Astrocyte of the spinal cord (primary cell): ENCODE data around the gene UNKL.

ENCODE experiments used
- DNase-seq: peaks from one replicate; pipeline ENCODE4 v3.0.0; 2011; ENCODE audit warnings: low read depth, low spot score
- H3K4me3 ChIP-seq: 2 replicates; pipeline ENCODE4 v1.5.1; 2011; ENCODE audit warnings: low read depth, mild to moderate bottlenecking, low read length, moderate library complexity
- in situ Hi-C: cut with HindIII; loops from 2 replicates; pipeline ENCODE4 v1.10.0; 2017; ENCODE audit warnings: low sequenced_read_pairs
- TF ChIP-seq, protein P1 (sequence below): IDR thresholded peaks from 2 replicates; pipeline ENCODE4 v1.5.1; 2012; ENCODE audit warnings: low read depth, mild to moderate bottlenecking, low read length, inconsistent platforms

The UNKL gene

DNA sequence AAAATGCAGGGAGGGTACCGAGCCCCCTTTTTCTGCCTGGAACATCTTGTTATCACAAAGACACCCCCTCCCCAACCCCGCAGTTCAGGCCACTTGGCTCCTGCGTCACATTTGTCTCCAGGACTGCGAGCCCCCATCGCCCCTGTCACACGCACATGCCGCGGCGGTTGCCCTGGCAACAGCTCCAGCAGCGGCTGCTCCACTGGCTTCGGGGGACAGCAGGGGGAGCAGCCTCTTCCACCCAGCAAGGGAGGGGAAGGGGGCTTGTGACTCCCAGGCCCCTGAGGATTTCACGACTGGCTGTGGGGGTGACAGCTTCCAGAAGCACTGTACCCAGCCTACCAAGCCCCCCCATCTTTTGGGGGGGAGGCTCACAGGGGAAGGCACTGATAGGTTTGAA lies 78.5 kb downstream of the UNKL start:
- in situ Hi-C loops = no loop called here
- no peak for DNase-seq
- TF ChIP-seq, protein P1, sequence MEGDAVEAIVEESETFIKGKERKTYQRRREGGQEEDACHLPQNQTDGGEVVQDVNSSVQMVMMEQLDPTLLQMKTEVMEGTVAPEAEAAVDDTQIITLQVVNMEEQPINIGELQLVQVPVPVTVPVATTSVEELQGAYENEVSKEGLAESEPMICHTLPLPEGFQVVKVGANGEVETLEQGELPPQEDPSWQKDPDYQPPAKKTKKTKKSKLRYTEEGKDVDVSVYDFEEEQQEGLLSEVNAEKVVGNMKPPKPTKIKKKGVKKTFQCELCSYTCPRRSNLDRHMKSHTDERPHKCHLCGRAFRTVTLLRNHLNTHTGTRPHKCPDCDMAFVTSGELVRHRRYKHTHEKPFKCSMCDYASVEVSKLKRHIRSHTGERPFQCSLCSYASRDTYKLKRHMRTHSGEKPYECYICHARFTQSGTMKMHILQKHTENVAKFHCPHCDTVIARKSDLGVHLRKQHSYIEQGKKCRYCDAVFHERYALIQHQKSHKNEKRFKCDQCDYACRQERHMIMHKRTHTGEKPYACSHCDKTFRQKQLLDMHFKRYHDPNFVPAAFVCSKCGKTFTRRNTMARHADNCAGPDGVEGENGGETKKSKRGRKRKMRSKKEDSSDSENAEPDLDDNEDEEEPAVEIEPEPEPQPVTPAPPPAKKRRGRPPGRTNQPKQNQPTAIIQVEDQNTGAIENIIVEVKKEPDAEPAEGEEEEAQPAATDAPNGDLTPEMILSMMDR = peak; percentile 11
- H3K4me3 ChIP-seq = no peak overlapping the region

DNA sequence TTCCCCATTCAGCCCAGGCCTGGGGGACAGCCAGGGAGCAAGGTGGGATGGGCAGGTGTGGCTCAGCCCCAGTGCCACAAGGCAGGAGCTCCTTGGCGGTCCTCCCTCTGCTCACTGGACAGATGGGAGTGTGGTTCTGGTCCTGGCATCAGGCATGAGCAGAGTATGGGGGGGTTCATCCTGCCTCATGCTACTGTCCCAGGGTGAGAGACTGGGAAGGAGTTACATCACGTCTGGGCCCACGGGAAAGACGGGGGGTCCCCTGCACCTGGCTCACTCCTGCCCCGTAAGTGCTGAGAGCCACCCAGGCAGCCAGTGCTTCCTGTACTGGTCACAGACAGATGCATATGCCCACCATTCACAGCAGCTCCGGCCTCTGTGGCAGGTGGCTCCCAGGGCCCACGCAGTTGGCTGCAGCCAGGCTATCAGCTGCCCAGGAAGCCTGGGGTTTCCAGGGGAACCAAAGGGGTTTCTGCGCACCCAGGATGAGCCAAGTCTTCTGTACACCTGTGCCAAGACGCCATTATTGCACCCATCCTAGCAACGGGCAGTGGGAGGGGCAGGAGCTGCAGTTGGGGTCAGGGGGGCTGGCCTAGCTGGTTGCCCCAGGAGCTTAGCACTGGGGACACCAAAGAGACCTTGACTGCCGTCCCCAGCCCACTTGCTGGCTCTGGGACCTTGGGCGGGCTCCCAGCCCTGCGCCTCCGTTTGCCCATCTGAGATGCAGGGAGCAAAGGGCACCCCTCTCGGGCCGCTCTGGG lies 79.1 kb downstream of the UNKL start:
- TF ChIP-seq, protein P1 = no peak
- DNase-seq = no peak
- in situ Hi-C loops = no loop called here
- H3K4me3 ChIP-seq = no peak overlapping the region

DNA sequence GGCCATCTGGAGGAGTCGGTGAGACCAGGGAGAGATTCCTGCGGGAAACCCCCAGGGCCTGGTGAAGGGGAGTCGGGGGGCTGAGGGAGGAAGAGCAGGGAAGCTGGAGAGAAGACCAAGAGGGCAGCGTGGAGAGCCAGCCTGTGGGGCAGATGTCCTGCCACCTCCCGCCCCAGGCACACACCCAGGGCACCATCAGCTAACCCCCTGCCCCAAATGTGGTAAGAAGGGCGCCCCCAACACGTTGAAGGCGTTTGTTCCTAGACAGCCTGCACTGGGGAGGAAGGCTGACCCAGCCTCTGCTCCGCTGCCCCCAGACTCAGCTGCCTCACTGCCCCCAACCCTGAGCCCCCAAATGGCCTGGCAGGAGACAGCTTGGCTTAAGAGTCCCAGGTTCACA lies 79.8 kb downstream of the UNKL start:
- DNase-seq = no peak
- in situ Hi-C loops = no loop called here
- no peak overlapping the region for H3K4me3 ChIP-seq

DNA sequence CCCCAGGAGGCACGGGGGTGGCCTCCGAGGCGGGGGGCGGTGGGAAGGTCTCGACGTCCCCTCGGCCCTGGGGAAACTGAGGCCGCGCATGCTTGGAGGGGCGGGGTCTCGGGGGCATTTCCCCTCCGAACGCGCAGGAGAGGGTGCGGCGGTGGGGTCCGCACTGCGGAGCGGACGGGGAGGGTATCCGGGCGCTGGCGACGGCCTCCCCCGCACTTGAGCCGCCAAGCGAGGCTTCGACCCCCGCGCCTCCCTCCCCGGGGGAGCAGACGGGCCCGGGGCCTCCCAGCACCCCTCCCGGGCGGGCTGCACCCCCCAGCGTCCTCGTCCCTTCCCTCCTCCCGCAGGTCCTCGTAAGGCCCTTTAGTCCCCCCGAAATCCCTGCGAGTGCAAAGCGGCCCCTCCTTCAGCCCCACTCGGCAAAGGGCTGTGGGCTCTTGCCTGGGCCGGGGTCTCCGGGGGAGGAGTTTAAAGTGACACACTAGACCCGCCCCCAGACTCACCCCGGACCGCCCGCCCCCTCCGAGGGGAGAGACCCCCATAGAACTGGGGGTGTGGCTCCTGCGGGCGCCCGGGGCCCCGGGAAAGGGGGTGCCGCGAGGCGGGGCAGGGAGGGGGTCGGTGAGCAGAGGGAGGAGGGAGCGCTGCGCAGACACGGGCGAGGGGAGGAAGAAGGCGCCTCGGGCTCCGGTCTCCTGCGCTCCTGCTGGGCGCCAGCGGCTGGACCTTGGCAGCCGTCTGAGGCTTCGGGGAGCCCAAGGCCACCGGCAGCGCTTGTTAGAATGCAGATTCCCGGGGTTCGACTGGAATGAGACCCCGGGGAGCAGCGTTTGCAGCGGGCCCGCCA lies 80.4 kb downstream of the UNKL start:
- H3K4me3 ChIP-seq = no peak overlapping the region
- in situ Hi-C loops = no loop called here
- TF ChIP-seq, protein P1 = no peak
- no peak for DNase-seq

More for the DNA sequence above, 79.8 kb downstream of the UNKL start:
- TF ChIP-seq, protein P1 = no peak

DNA sequence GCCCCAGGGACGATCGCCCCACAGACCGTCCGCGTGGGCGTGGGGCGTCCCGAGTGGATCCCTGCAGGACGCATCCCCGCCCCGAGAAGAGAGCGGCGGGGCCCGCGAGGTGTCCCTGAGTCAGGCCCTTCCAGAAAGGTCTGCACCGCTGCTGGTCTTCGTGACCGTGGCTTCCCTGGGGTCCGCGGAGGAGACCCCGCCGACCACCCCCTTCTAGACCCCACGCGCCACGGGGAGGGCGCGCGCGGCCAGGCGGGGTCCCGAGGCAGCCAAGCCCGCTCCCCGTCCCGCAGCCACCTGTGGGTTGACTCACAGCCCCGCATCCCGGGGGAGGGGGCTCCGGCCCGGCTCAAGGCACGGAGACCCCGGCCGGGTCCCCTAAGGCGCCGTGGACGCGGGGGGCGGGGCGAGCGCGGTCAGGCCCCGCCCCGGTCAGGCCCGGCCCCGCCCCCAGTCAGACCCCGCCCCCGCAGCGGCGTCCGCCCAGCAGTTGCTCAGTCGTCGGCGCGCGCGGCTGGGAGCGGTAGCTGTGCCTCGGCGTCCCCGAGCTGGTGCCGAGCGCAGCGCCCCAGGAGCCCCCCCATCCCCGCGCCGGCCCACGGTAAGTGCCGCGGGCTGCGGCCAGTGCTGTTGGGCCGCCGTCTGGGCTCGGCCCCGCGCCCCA lies 81.2 kb downstream of the UNKL start, which contains the start of gene BAIAP3:
TSS of gene BAIAP3 (plus strand) at position 497 of the 664 bp plus-strand sequence. CDS start 4,905 bp downstream, outside the sequence.
- TF ChIP-seq, protein P1 = no peak
- H3K4me3 ChIP-seq = no peak within 1 kb of the TSS
- DNase-seq = no peak
- in situ Hi-C loops = no loop called here

DNA sequence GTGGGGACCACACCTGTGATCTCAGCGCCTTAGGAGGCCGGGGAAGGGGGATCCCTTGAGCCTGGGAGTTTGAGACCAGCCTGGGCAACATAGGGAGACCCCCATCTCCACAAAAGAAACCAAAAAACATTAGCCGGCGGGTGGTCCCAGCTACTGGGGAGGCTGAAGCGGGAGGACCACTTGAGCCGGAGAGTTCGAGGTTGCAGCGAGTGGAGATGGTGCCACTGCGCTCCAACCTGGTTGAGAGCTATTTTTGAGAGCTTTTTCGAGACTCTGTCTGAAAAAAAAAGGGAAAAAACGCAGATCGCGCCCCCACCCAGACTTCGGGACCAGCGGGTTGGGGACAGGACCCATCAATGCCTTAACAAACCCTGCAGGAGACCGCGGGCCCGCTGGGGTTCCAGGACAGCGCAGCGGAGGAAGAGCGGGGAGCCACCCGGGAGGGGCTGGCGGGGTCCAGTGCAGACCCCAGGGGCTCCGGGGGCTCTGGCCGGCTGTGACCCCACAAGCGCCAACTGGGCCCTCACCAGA lies 81.8 kb downstream of the UNKL start:
- no peak overlapping the region for H3K4me3 ChIP-seq
- DNase-seq = no peak
- in situ Hi-C loops = no loop called here
- TF ChIP-seq, protein P1 = no peak
